HG02884 (cell line): ENCODE results near the gene SPON1.
A peak's percentile ranks its signal among the peaks of the same experiment; 100 is the strongest.
"Not testable (repeated sequence)": the region's sequence is repeated elsewhere in the genome, so short reads cannot be mapped to it uniquely, and the experiment has no call there.

ENCODE experiments used
- ATAC-seq: cut with Tn5 transposase; IDR thresholded peaks from one replicate; pipeline ENCODE4 v1.9.1; 2021; ENCODE audit warnings: mild to moderate bottlenecking, moderate library complexity; ENCODE audit not compliant: unreplicated experiment

The SPON1 gene

GRCh38 chr11:14114269-14114668 lies 151.7 kb downstream of the SPON1 start:
- no peak for ATAC-seq

GRCh38 chr11:14114786-14115185 lies 152.3 kb downstream of the SPON1 start:
- no peak for ATAC-seq

DNA sequence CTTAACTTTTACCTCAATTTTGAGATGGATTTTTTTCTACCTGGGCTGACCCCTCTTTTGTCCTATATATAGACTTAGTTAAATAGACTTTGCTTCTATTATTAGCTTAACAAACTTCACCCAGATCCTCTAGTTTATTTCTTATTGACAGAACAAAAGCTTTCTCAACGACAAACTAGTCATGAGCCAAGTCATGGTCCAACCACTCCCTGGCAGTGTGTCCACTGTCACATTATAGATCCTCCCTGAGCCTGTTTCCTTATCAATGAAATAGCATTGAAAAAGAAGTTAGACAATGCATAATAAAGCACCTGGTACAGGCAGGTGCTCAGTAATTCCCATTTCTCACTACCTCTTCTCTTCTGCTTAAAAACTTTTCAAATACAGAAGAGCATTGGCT lies 155.1 kb downstream of the SPON1 start:
- ATAC-seq = no peak

DNA sequence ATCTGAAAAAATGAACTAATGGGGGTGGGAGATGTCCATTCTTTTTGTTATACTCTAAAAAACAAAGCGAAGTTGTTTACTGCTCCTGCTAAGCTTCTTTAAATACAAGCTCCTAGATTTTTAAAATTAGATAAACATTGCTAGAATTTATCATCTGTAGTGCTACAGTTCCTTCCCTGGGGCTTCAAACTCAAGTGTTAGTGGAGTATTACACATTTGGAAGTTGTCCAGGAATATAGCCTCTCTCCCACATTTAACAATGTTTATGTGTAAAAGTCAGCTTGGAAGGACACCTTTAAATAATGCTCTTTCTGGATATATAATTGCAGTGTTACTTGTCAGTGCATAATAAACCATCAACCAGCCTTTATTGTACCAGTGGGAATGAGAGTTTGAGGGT lies 155.5 kb downstream of the SPON1 start:
- ATAC-seq = no peak

- ATAC-seq = no peak
Measured at GRCh38 chr11:14119357-14119756, 156.8 kb downstream of the SPON1 start.

DNA sequence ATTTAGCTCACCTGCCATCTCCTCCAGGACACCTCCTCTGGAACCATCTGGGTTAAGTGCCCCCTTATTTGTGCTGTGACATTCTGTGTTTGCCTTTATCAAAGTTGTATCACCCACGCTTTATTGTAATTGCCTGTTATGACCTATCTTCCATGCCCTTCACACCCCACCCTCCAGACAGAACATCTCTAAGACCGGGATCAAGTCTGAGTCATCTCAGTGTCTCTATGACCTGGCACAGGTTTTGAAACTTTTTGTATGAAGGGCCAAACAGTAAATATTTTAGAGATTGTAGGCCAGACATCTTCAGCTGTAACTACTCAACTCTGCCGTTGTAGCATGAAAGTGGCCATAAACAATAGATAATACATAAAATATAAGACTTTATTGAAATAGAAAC lies 161.8 kb downstream of the SPON1 start:
- ATAC-seq = no peak

- ATAC-seq = no peak
Measured at GRCh38 chr11:14124886-14125285, 162.4 kb downstream of the SPON1 start.

- no peak for ATAC-seq
Measured at GRCh38 chr11:14125529-14125928, 163.0 kb downstream of the SPON1 start.

DNA sequence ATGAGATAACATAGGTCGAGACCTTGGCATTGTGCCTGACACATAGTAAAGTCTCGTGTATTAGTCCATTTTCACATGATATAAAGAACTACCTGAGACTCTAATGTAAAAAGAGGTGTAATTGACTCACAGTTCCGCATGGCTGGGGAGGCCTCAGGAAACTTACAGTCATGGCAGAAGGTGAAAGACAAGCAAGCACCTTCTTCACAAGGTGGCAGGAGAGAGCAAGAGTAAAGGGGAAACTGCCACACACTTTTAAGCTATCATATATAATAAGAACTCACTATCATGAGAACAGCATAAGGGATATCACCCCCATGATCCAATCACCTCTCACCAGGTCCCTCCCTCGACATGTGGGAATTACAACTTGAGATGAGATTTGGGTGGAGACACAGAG lies 165.2 kb downstream of the SPON1 start:
- no peak for ATAC-seq

DNA sequence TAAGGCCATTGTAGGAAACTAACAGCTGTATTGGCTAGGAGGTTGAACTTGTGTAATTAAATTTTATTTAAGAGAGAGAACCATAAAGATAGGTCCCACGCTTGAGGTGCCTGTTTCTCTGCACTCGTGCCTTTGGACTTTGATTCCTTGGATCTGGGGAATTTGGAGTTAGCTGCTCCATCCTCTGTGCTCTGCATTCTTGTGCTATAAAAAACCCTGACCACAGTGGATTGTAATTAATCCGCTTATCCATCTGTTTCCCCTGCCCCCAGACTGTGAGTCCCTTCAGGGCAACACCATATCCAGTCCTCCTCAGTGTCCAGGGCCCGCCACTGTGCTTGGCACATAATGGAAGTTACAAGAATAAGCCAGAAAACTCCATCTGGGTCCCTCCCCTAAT lies 169.8 kb downstream of the SPON1 start:
- no peak for ATAC-seq

- ATAC-seq = no peak
Measured at GRCh38 chr11:14133381-14133780, 170.9 kb downstream of the SPON1 start.

GRCh38 chr11:14136561-14136960 lies 174.0 kb downstream of the SPON1 start:
- no peak for ATAC-seq

GRCh38 chr11:14137284-14137683 lies 174.8 kb downstream of the SPON1 start:
- ATAC-seq = no peak

DNA sequence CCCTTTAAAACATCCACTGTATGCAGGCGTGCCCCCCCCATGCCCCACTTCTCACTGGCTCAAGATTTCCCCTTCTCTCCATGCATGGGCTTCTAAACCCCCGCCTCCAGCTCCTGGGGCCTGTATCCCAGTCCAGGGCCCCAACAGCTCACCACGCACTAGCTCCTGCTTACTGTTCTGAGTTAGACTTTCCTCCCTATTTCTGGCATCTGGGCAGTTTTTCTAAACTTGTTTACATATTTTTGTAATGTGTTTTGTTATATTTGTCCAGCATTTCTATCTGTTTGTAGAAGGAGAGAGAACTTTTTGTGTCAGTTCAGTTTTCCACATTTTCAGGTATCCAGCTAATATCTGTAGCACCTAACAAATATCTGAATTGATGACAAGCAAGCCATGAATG lies 178.5 kb downstream of the SPON1 start:
- ATAC-seq = no peak

- ATAC-seq = no peak
Measured at GRCh38 chr11:14141676-14142075, 179.2 kb downstream of the SPON1 start.

DNA sequence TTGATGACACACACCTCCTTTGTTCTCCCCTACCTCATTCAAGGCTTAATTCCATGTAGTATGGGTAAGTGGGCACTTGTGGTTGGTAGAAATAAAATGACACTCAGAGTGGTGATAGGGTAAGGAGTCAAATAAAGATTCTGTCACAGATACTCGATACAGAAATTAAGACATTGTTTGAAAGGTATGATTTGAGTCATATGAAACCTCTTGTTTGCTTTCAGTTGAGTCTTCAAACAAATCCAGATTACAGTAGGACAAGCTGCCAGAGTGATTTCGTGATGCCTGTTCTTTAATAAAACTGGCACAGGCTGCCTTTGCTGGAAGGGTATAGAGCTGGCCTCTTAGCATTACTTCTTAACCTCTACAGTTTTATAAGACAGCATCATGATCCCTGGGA lies 182.4 kb downstream of the SPON1 start:
- peak; percentile 65 for ATAC-seq

- ATAC-seq = peak; percentile 68
Measured at GRCh38 chr11:14148653-14149273, 186.2 kb downstream of the SPON1 start.

GRCh38 chr11:14149683-14150082 lies 187.2 kb downstream of the SPON1 start:
- ATAC-seq = no peak

- ATAC-seq = no peak
Measured at GRCh38 chr11:14150878-14151277, 188.4 kb downstream of the SPON1 start.

GRCh38 chr11:14154103-14154502 lies 191.6 kb downstream of the SPON1 start:
- ATAC-seq = not testable (repeated sequence)

DNA sequence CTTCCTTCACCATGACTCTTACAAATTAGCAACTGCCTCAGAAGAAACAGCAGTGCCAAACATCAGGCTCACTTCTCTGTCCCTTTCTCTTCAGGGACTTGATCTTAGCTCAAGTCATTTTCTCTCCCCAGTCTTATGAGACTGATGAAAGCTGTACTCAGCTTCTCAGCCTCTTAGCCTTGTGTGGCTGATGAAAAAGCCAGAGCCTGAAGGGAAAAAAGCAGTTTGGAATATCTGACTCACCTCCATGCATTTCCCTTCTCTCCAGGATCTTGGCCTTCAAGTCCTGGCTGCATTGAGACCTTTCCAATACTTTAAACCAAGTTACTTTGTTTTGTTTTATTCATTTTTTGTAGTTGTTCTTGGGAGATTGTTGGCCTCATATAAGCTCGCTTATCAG lies 195.9 kb downstream of the SPON1 start:
- ATAC-seq = no peak

DNA sequence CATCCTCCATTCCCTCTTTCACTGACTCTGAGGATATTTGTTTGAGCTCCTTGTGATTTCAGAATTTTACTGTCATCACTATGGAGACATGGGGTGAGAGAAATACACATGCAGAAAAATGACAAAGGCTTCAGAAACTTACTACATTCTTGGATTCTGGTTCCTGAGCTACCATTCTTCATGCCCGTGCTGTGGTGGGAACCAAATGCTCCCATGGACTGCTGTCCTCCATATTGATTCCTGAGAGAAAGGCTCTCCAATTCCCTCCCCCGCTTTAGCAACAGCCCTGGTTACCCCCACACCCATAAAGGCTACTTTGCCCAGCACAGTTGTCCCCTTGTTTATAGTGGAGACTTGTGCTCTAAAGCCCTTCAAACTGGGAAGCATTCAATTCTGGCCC lies 201.1 kb downstream of the SPON1 start:
- ATAC-seq = no peak

- not testable (repeated sequence) for ATAC-seq
Measured at GRCh38 chr11:14173679-14174078, 211.2 kb downstream of the SPON1 start.
